HUDEP-2 (cell line): ENCODE results near the gene SHCBP1.

Source experiments
- DNase-seq, 76 experiments: peaks; one replicate each; lab custom pipeline; 2025; ENCODE audit not compliant: unreplicated experiment in 76 of 76; lab: John Stamatoyannopoulos, UW

SHCBP1 gene

GRCh38 chr16:46618516-46618915 lies 2.7 kb downstream of the SHCBP1 start:
- DNase-seq: no peak

- DNase-seq: no peak
Measured at GRCh38 chr16:46614006-46614405, 7.2 kb downstream of the SHCBP1 start.

- no peak for DNase-seq
Measured at GRCh38 chr16:46613352-46613751, 7.8 kb downstream of the SHCBP1 start.

- DNase-seq: no peak
Measured at GRCh38 chr16:46612121-46612520, 9.1 kb downstream of the SHCBP1 start.

- peak in 26 of 76 experiments; percentile 2 to 62 (median 24) for DNase-seq
Measured at GRCh38 chr16:46607529-46607928, 13.7 kb downstream of the SHCBP1 start.

GRCh38 chr16:46606231-46606630 lies 14.9 kb downstream of the SHCBP1 start:
- DNase-seq: peak in 13 of 76 experiments; percentile 6 to 45 (median 23)

- DNase-seq: peak in 1 of 76 experiments; percentile 2
Measured at GRCh38 chr16:46591257-46591656, 29.9 kb downstream of the SHCBP1 start.

GRCh38 chr16:46586011-46586577 lies 35.1 kb downstream of the SHCBP1 start:
- no peak for DNase-seq

GRCh38 chr16:46583036-46583435 lies 38.1 kb downstream of the SHCBP1 start:
- peak in 64 of 76 experiments; percentile 8 to 87 (median 50) for DNase-seq

- peak in 27 of 76 experiments; percentile 6 to 72 (median 29) for DNase-seq
Measured at GRCh38 chr16:46582313-46582712, 38.9 kb downstream of the SHCBP1 start.

- no peak for DNase-seq
Measured at GRCh38 chr16:46577988-46578579, 43.1 kb downstream of the SHCBP1 start.

GRCh38 chr16:46573834-46574159 lies 47.4 kb downstream of the SHCBP1 start:
- no peak for DNase-seq

GRCh38 chr16:46573008-46573833 lies 48.0 kb downstream of the SHCBP1 start:
- DNase-seq: peak in 7 of 76 experiments; percentile 2 to 29 (median 7)

GRCh38 chr16:46569231-46569735 lies 51.9 kb downstream of the SHCBP1 start:
- no peak for DNase-seq

- DNase-seq: no peak
Measured at GRCh38 chr16:46568472-46569230, 52.5 kb downstream of the SHCBP1 start.

GRCh38 chr16:46562979-46563378 lies 58.2 kb downstream of the SHCBP1 start:
- no peak for DNase-seq

GRCh38 chr16:46558018-46558417 lies 63.2 kb downstream of the SHCBP1 start:
- no peak for DNase-seq

- DNase-seq: no peak
Measured at GRCh38 chr16:46555951-46556350, 65.2 kb downstream of the SHCBP1 start.

GRCh38 chr16:46554435-46554834 lies 66.7 kb downstream of the SHCBP1 start:
- DNase-seq: peak in 69 of 76 experiments; percentile 3 to 79 (median 54)

- no peak for DNase-seq
Measured at GRCh38 chr16:46549477-46549876, 71.7 kb downstream of the SHCBP1 start.
